ENCODE measurements around the gene RNF10.

GRCh38 chr12:120586860-120587259, 52.7 kb downstream of the RNF10 start:
- TF ChIP-seq CTCF (IDR thresholded peaks at IDR 0.05; ENCODE audit: poor library complexity, severe bottlenecking) (no peak), EP300 (conservative IDR thresholded peaks at IDR 0.05; ENCODE audit: poor library complexity, severe bottlenecking) (no peak), POLR2AphosphoS5 (IDR thresholded peaks at IDR 0.05) (no peak)

Data from neural cell (in vitro differentiated cells).